Activated CD8-positive, alpha-beta memory T cell treated with anti-CD3 and anti-CD28 coated beads, Interleukin-2, amount 50 U/mL, for 1 hour (primary cell): Measurements from ENCODE around the gene SMDT1.

ENCODE experiments used
- DNase-seq: peaks from one replicate; pipeline ENCODE4 v3.0.0-alpha.2; 2020; ENCODE audit errors: extremely low read depth

SMDT1 gene, protein sequence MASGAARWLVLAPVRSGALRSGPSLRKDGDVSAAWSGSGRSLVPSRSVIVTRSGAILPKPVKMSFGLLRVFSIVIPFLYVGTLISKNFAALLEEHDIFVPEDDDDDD

DNA sequence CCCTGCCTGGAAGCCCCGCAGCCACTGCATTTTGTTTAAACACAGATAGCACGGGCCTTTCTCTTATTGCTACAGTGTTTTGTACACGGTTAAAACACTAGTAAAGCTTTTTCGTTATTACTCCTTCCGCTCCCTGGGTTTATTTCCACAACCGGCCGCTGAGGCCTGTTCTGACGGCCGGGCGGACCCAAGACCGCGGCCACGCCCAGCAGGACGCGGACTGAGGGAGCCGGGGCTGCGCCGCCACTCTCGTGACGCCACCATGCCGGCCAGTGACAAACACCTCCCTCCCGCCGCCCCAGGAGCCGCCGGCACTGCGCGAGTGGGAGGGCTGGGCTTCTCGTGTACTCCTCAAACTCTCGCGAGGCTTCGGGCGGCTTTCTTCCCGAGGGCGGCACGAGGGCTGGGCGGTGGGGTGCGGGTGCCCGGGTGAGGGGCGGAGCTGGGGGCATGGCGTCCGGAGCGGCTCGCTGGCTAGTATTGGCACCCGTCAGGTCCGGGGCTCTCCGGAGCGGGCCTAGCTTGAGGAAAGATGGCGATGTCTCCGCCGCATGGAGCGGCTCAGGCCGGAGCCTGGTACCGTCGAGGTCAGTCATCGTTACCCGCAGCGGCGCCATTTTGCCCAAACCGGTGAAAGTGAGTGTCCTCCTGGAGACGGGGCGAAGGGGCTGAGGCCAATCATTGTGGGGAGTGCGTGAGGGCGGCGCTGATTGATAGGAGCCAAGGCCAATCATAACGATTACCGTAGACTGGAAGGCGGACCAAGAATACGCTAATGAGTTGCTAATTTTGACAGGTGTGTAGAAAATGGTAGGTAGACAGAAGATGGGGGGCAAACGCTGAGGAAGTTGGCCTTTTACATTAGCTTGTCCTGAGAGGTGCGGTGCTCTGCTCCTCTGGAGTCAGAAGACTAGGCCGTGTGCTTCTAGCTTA lies at the start of gene SMDT1:
SMDT1 (plus strand) TSS at position 382 of the 933 bp plus-strand sequence; CDS start at position 451, 69 bp downstream.
- peak; percentile 99 for DNase-seq

DNA sequence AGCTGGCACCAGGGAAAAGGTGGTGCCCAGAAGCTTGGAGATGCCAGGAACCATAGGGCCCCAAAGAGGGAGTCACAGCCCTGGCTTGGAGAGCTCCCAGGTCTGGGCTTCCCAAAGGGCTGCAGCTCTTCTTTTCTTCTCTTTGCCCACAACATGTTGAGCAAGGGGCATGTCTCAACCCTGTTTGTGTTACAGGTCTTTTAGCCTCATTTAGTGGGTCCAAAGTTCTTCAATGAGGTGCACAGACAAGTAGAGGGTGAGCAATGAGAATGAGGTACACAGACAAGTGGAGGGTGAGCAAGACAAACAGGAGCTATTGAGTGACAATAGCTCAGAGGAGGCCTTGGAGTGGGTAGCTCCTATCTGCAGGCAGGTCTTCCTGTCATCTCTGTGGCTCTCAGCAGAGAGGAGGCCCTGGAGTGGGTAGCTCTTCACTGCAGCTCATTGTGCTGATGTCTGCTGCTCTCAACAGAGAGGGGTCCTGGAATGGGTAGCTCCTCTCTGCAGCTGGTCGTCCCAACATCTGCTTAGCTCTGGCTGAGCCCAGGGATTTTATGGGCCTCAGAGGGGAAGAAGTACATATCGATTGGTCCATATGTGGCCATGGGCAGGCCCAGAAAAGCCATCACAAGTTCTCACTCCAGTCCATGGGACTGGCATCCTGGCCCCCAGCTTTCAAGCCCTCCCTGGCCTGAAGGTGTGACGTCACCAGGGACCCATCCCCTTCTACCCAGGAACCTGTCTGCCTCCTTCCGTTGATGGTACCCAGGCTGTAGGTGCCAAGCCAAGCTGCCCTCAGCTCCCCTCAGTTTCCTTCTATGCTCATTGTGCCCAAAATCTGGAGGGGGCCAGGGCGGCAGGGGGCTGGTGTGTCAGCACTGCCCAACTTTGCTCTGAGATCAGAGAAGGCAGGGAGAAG lies 46.0 kb upstream of the SMDT1 start:
- DNase-seq: no peak

DNA sequence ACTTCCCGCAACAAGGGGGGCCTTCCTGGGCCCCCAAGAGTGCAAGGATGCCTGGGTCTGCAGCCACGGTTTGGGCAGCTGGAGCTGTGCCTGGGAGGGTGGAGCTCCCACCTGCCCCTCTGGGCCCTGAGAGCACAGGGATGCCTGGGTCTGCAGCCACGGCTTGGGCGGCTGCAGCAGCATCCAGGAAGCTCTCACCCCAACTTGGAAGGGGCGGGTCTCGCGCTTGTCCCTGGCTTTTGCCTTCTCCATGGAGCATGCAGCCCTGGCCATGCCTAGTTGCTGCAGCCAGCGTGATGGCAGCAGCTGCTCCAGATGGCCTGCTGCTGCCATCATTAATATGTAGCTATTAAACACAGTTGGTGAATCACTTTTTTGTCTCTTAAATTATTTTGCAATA lies 44.2 kb upstream of the SMDT1 start:
- no peak for DNase-seq

DNA sequence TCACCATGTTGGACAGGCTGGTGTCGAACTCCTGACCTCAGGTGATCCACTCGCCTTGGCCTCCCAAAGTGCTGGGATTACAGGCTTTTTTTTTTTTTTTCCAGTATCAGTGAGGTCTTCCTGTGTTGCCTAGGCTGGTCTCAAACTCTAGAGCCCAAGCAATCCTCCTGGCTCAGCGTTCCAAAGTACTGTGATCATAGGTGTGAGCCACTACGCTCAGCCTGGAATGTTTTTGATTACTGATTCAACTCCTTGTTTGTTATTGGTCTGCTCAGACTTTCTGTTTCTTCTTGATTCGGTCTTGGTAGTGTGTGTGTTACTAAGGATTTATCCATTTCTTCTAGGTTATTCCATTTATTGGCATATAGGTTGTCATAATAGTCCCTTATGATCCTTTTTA lies 40.2 kb upstream of the SMDT1 start:
- no peak for DNase-seq

DNA sequence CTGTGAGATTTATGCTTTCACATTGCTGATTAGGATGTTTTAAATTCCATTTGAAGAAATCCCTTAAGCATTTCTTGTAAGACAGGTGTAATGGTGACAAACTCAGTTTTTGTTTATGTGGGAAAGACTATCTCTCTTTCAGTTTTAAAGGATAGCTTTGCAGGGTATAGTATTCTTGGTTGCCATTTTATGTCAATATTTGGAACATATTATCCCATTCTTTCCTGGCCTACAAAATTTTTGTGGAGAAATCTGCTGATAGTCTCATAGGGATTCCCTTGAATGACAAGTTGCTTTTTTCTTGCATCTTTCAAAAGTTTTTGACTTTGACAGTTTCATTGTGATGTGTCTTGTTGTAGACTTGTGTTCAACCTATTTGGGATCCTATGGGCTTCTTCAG lies 37.7 kb upstream of the SMDT1 start:
- DNase-seq: no peak

DNA sequence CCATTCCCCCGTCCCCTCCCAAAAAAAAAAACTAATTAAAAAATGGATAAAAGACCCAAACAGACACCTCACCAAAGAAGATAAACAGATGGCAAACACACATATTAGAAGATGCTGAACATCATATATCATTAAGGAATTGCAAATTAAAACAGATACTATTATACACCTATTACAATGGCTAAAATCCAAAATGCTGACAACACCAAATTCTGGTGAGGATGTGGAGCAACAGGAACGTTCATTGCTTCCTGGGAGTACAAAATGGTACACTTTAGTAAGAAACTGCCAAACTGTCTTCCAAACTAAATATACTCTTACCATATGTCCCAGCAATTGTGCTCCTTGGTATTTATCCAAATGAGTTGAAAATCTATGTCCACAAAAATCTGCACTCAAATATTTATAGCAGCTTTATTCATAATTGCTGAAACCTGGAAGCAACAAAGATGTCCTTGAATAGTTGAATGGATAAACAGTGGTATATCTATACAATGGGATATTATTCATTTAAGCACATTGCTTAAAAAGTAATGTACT lies 28.8 kb upstream of the SMDT1 start:
- no peak for DNase-seq

DNA sequence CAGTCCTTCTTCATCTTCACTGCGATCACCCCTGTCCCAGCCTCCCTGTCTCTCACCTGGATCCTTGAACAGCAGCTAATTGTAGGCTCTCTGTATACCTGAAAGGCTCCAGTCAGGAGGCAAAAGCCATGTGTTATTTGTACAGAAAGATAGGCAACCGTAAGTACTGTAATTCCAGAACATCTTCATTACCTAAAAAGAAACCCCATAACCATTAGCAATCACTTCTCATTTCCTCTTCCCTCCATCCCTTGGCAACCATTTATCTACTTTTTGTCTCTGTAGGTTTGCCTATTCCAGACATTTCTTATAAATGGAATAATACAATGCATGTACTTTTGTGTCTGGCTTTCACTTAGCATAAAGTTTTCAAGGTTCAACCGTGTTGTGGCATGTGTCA lies 26.7 kb upstream of the SMDT1 start:
- no peak for DNase-seq

DNA sequence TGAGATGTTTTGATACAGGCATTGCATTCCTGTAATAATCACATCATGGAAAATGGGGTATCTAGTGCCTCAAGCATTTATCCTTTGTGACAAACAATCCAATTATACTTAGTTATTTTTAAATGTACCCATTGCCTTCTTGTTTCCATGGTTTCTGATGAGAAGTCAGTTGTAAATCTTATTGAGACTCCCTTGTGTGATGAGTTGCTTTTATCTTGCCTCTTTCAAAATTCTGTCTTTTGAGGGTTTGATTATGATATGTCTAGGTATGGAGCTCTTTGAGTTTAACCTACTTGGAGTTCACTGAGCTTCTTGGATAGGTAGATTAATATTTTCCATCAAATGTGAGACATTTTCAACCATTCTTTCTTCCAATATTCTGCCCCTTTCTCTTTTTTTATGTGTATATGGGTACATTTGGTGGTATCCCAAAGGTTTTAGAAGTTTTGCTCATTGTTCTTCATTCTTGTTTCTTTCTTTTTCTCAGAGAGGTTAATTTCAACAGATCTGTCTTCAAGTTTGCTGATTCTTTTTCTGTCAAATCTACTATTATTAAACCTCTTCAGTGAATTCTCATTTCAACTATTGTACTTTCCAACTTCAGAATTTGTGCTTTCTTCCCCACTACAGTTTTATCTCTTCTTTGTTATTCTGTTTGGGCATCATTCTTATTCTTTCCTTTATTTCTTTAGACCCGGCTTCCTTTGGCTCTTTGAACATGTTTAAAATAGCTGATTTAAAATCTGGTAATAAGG lies 22.6 kb upstream of the SMDT1 start:
- no peak for DNase-seq

DNA sequence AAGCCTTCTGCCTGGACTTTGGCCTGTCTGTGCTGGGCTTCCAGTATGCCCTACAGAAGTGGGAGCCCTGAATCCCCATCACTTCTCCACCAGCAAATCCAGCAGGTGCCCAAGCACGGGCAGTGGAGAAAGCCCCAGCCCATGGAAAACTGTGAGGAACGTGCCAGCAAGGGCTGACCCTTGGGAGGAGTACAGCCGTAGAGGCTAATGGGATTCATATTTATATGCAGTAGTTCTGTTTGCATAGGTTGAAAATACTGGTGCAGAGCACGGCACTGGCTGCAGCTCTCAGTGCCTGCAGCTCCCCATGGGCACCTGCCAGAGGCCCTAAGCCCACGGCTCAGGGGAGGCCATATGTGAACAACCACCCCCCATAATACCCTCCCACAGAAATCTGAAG lies 19.0 kb upstream of the SMDT1 start:
- DNase-seq: no peak

DNA sequence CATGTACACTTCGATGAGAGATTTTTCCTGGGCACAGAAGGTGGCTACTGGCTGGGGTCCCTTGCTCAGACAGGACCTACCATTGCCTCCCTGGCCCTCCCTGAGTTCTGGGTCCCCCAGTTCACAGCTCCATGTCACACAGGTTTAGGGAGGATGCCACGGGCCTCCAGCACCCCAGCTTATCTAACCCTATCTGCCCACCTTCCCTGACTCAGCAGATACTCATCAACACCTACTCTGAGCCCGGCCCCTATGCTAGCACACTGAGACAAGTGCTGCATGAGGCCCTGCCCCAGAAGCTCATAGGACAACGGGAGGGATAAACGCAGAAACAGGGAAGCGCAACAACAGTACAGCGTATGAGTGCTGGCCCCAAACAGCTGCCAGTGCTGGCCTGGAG lies 18.5 kb upstream of the SMDT1 start:
- DNase-seq: no peak

DNA sequence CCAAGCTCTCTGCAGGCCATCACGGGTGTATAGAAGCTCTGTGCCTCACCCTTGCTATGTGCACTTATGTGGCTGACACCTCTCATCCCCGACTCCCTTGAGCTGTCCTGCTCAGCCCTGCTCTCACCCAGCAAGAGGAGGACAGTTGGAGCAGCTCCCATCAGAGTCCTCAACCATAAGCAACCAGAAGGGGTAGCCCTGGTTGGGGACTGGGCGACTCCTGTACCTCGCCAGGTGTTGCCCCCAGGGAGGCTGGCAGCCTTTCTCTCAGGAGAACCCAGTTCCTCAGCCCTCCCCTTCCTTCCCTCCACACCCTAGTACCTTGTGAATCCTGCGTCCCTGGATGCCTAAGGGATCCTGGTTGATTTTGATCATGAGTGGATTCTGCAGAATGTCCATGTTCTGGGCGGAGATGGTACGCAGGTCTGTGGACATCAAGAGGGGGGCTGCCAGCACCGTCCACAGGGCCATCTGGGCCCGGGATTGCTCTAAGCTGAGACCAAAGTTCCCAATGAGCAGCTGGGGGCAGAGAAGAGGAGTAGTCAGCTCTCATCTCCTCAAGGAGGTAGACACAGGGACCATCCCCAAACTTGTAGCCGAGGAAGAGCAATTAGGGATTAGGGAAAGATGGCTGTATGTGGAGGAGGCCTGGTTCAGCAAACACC lies 16.9 kb upstream of the SMDT1 start:
- DNase-seq: no peak

DNA sequence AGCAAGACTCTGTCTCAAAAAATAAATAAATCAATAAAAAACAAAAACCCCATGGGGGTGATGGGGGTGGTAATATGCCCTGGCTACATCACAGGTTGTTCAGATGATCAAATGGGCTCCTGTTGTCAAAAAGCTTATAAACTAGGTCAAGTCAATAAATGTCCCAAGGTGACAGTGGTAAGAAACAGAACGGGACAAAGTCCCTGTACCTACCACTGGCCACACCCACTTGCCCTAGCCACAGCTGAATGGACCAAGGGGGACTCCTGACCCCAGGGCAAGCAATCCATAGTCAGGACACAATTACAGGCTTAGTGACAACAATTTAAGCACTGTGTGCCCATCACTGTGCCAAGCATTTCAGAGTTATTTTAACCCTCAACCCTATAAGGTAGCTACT lies 14.9 kb upstream of the SMDT1 start:
- no peak for DNase-seq

DNA sequence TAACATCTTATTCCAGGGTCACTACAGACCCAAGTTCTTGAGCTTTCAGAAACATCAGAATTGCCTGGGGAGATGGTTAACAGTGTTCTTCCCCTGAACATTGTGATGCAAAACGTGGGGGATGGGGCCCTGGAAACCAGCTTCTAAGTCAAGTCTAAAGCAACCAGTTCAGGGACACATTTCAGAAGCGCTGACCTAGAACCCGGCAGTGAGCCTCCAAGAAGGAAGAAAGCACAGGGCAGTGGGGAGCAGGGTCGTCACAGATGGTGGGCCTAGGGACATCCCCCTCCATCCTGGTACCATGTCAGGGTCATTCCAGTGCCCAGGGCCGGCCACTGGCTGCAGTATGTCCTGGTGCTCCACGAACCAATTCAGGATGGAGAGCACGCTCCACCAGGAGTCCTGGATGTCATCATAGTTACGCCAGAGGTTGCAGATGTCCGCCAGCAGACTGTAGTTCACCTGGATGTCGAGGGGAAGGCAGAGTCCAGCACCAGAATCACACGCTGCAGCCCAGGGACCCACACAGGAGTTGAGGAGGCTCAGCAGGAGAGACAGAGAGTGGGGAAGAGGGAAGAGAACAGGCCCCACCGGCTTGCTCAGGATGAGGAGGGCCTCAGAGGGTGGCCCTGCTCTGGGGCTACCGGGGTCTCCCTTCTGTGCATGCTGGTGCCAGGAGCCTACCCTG lies 13.9 kb upstream of the SMDT1 start:
- DNase-seq: no peak

DNA sequence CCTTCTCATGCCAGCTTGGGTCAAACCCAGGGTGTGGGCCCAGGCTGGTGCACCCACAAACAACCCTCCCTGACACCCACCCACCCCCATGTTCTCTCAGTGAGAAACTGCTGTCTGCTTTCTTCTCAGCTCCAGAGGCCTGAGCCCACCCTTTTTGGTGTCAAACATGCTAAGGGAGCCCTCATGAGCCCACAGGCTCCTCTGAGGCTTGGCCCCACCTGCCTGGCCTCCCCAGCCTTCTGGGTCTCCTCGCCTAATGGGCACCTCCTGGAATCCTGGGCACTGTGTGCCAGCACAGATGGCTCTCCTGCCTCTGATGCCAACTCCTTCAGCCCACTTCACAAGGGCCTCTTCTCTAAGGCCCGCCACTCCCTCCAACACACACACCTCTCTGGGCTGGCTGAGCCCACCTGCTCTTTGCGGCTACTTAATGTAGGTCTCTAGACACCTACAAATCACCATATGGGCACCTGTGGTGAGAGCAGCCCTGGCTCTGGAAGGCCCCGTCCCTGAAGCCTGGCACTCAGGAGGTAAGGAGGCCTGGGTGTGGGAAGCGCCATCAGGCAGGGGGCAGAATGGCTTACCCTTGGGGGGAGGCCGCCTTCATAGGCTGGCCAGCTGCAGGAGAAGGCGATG lies 13.3 kb upstream of the SMDT1 start:
- DNase-seq: no peak

DNA sequence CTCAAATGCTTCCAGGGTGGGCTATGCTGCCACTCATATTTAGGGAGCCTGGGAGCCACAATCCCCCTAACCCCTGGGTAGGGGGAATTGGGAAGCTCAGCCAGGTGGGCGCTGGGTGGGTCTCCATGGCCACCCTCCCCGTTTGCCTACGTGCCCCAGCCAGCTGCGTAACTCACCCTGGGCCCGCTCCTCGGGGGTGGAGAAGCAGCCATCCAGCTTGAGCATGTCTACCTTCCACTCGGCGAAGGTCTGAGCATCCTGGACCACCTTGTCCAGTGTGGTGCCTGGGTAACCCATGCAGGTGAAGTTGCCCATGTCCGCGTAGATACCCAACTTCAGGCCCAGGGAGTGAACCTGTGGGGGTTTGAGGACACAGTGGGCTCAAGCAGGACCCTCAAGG lies 12.6 kb upstream of the SMDT1 start:
- no peak for DNase-seq

DNA sequence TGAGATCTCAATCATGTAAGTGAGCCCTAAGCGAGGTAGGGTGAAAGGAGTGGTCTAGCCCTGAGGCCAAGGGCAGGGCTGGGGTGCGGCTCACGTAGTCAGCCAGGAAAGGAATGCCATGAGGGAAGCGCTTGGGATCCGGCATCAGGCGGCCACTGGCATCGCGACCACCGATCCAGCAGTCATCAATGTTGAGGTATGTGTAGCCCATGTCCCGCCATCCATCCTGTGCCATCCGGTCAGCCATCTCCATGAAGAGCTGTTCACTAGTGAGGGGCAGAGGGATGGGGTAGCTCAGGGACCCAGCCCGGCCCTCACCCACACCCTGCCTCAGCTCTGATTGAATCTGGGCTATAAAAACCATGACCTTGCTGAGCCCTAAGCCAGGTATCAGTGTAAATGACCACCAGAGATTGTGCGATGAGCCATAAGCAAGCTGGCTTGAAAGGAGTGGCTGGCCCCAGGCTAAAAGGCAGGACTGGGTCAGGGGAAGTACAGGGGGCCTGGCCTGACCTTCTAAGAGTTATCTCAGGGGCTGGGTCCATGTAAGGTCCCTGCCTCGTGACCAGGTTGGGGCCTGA lies 11.7 kb upstream of the SMDT1 start:
- no peak for DNase-seq

DNA sequence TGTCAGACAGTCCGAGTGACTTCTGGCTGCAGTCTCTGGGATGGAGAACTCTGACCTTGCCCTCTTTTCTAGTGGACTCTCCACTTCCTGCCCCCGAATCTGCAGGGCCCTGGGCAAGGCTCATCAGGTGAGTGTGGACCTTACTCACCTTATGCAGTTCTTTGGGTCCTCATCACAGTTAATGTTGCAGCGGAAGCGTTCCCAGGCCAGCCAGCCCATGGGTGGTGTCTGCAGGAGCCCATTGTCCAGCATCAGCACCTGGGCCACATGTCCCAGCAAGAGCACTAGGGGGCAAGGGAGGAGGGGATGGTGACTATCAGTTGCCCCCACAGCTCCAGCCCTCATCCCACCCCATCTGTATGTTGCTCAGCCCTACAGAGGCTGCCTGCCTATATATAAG lies 11.2 kb upstream of the SMDT1 start:
- no peak for DNase-seq

DNA sequence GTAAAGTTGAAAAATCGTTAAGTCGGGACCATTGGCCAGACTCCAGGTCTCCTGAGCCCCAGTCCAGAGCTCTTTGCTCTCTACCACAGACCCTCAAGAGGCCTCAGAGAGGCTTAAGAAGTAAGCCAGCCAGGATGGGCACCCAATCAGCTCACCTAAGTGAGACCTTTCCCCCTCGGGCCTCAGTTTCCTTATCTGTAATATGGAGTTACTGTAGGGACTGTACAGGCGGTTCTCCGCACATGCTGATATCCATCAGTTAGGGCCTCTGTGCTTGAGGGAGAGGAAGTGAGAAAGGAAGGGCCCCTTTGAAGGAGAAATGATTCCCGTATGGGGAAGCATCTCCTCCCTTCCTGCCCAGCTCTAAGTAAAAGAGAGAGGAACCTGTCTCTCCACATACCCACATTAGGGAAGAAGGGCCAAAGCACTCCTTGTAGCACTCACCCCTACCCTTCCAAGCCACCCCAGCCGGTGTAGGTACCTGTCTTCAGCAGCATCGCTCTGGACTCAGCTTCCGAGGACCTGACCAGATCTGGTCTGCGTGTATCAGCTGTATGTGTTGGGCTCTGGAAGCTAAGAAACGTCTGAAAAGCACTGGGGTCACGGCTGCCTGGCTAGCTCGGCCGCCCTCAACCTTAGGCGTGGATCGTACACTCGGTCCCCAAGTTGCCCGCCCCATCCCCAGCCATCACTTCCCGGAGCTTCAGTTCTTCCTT lies 9.5 kb upstream of the SMDT1 start:
- no peak for DNase-seq
